Uterus (tissue), 4 donors: ENCODE results near the gene KCNA2. TPM values are rescaled to one million over a fixed set of nuclear protein-coding genes. Genes with fewer than 3 reads are reported as not detected.
A peak's percentile ranks its signal among the peaks of the same experiment; 100 is the strongest.

Experiments used
- DNase-seq, 2 donors: peaks; one replicate each; pipeline ENCODE4 v3.0.0-alpha.2; 2019 to 2020
- H3K27ac ChIP-seq, 2 donors: fragments of 200-600 bp; sonication (generic); 1 replicate in 1 of 2; 2 replicates in 1 of 2; pipeline ENCODE4 v1.5.1; 2016 to 2018
- H3K27me3 ChIP-seq, 2 donors: fragments of 200-600 bp; sonication (generic); one replicate each; pipeline ENCODE4 v1.5.1; 2018 to 2019; ENCODE audit warnings: control low read depth in 1 of 2
- H3K36me3 ChIP-seq, 2 donors: fragments of 200-600 bp; sonication (generic); one replicate each; pipeline ENCODE4 v1.5.1; 2019; ENCODE audit warnings: control low read depth in 1 of 2
- H3K4me1 ChIP-seq, 2 donors: fragments of 200-600 bp; sonication (generic); one replicate each; pipeline ENCODE4 v1.5.1; 2018 to 2019; ENCODE audit warnings: control low read depth in 1 of 2
- H3K4me3 ChIP-seq, 2 donors: fragments of 200-600 bp; sonication (generic); 1 replicate in 1 of 2; 2 replicates in 1 of 2; pipeline ENCODE4 v1.5.1; 2018 to 2019; ENCODE audit warnings: mild to moderate bottlenecking in 1 of 2
- H3K9me3 ChIP-seq, 2 donors: fragments of 200-600 bp; sonication (generic); one replicate each; pipeline ENCODE4 v1.5.1; 2019; ENCODE audit warnings: control low read depth in 1 of 2
- POLR2A ChIP-seq, 2 donors: fragments of 450-650 bp; IDR thresholded peaks; one replicate each; pipeline ENCODE4 v1.6.1; 2016; ENCODE audit warnings: antibody characterized with exemption in 2 of 2, mild to moderate bottlenecking in 1 of 2, moderate library complexity in 1 of 2
- intact Hi-C: fragments of 100-400 bp; cut with DNase I; formaldehyde crosslinking; loops from one replicate; pipeline ENCODE4 v1.15.1; 2023; ENCODE audit warnings: low total_unique reads
- total RNA-seq, 4 donors: library from RNA; depleted of rRNA in 3 of 4; stranded (reverse); fragments of >200 nt in 3 of 4; gene quantifications; one replicate each; pipeline versions ENCODE4 v1.1.0 to v1.2.4, GENCODE V29; 2014 to 2023
- TF ChIP-seq, protein P1 (sequence below), 4 experiments: fragments of 200-600 bp in 2 of 4; fragments of 450-650 bp in 2 of 4; sonication (generic) in 2 of 4; IDR thresholded peaks; one replicate each; pipeline ENCODE4 v1.5.1; 2016 to 2019; ENCODE audit warnings: antibody characterized with exemption in 4 of 4, mild to moderate bottlenecking in 2 of 4, moderate library complexity in 1 of 4
- donor health status: DM: yes; HTN: yes; CAD: no.

KCNA2 gene
- total RNA-seq, 4 donors from 2014 or later = 0.21 to 0.62 TPM; not detected in 2

DNA sequence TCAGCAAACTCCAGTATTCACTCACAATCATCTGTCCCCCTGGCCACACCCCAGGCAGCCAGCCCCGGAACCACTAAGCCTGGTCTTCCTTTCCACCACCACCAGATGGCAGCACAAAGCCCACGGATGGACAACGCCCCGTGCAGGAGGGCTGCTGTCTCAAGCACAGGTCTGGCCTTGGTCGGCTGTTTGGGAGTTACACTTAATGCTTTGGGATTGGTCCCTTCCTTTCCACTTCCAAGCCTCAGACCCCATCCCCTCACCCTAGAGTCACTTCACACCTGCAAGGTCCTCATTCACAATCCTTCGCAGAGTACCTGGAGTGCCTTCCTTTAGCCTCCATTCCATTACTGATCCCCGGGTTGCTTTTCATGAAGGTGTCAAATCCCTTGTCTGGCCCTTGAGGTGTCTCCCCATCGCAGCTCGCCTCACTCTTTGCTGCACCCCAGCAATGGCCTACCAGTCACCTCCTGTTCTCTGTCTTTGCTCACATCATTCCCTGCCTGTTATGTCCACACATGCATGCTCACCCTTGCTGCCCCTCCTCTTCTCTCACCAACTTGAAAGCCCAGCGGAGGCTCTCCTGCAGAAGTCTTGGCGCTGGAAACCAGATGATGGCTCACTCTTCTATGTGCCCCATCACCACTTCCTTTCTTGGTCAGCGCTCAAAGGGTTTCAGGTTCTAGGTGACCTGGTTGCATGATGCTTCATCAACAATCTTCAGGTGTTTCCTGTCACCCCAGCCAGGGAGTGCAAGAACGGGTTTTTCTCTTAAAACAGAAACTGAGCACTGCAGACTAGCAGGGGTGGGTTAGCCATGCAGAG is 24.9 kb upstream of the KCNA2 start:
- no peak for TF ChIP-seq POLR2A (IDR thresholded peaks at IDR 0.05)
- TF ChIP-seq, protein P1, sequence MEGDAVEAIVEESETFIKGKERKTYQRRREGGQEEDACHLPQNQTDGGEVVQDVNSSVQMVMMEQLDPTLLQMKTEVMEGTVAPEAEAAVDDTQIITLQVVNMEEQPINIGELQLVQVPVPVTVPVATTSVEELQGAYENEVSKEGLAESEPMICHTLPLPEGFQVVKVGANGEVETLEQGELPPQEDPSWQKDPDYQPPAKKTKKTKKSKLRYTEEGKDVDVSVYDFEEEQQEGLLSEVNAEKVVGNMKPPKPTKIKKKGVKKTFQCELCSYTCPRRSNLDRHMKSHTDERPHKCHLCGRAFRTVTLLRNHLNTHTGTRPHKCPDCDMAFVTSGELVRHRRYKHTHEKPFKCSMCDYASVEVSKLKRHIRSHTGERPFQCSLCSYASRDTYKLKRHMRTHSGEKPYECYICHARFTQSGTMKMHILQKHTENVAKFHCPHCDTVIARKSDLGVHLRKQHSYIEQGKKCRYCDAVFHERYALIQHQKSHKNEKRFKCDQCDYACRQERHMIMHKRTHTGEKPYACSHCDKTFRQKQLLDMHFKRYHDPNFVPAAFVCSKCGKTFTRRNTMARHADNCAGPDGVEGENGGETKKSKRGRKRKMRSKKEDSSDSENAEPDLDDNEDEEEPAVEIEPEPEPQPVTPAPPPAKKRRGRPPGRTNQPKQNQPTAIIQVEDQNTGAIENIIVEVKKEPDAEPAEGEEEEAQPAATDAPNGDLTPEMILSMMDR (IDR thresholded peaks at IDR 0.05) = peak; percentile 68 to 88 (median 82)
- peaks cover 0 to 3% of the 10 kb centered on the region in 2 donors for H3K4me1 ChIP-seq
- H3K27me3 ChIP-seq = no peaks in the 10 kb centered on the region
- H3K36me3 ChIP-seq = no peaks in the 10 kb centered on the region
- intact Hi-C loops = loop anchor here (5.0 kb wide), 1 partner anchor 136 kb away; no protein-coding TSS in a partner anchor
- no peak overlapping the region for H3K4me3 ChIP-seq
- no peak overlapping the region for H3K27ac ChIP-seq
- DNase-seq = peak; percentile 58 to 73
- no peaks in the 10 kb centered on the region for H3K9me3 ChIP-seq

DNA sequence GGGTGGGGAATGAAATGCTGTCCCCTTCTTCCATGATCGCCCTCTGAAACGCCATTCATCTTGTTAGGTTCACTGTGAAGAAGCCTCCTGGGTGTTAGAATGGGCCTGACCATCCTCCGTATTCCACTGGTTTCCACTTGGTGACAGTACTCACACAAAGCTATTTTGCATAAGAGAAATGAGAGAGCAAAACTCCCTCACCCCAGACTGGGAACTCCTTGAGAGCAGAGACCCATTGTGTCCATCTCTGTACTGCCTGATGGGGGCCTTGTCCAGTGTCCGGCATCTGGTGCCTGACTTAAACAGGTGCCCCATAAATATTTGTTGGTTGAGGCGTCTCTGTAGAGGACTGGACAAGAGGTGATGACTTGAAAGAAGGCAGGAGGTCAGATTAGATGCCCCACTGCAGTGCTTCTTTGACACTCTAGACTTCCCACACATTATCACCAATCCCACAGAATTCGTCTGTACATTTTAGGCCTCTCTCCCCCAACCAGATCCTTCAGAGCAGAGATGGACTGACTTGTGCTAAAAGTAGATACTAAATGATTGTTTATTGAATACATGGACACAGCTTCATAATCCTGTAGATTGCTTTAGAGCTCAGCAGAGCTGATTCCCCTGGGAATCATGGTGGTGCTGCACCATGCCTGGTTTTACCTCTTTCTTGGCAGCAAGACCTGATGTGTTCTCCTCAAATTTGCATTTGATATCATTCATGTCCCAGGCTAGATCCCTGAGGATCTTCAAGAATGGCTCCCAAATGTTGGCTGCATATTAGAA is 22.4 kb upstream of the KCNA2 start:
- H3K9me3 ChIP-seq = no peaks in the 10 kb centered on the region
- TF ChIP-seq, protein P1 (IDR thresholded peaks at IDR 0.05) = no peak
- no peak for TF ChIP-seq POLR2A (IDR thresholded peaks at IDR 0.05)
- no peak overlapping the region for H3K27ac ChIP-seq
- no peaks in the 10 kb centered on the region for H3K36me3 ChIP-seq
- no peak overlapping the region for H3K4me3 ChIP-seq
- H3K4me1 ChIP-seq = no peaks in the 10 kb centered on the region
- H3K27me3 ChIP-seq = no peaks in the 10 kb centered on the region
- DNase-seq = no peak
- intact Hi-C loops = no loop called here

DNA sequence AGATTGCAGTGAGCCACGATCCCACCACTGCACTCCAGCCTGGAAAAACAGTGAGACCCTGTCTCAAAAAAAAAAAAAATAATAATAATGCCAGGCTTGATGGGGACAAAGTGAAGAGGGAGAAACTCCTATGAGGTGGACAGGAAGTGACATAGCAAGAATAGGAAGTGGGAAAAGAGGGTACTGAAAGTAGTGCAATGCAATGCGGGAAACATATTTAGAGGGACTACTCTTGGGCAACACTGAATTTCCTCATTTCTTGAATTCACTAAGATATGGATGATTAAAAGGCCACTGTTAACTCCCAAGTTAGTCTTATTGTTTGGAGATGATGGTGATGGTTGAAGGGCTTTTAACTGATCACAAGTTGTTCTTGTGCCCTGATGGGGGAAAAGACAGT is 21.6 kb upstream of the KCNA2 start:
- Histone ChIP-seq H3K27me3 (no peaks in the 10 kb centered on the region), H3K4me1 (no peaks in the 10 kb centered on the region), H3K36me3 (no peaks in the 10 kb centered on the region), H3K4me3 (no peak overlapping the region), H3K27ac (no peak overlapping the region), H3K9me3 (no peaks in the 10 kb centered on the region)
- no peak for DNase-seq
- intact Hi-C loops = no loop called here
- TF ChIP-seq, protein P1 (IDR thresholded peaks at IDR 0.05) = no peak
- no peak for TF ChIP-seq POLR2A (IDR thresholded peaks at IDR 0.05)

DNA sequence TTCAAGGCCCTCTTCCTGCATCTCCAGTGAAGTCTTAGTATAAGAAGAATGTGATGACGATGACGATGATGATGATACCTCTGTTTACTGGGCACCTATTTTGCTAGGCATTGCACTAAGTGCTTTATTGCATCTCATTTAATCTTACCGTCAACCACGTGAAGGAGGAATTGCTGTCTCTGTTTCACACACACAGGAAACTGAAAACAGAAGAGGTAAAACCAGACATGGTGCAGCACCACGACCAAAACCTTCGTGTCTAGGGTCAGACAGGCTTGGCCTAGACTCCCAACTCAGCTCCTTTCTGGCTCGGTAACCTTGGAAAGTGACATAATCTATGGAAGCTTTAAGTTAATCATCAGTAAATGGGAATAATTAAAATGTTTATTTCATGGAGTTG is 20.7 kb upstream of the KCNA2 start:
- no peak for DNase-seq
- no peaks in the 10 kb centered on the region for H3K27me3 ChIP-seq
- TF ChIP-seq, protein P1 (IDR thresholded peaks at IDR 0.05) = no peak
- TF ChIP-seq POLR2A (IDR thresholded peaks at IDR 0.05) = no peak
- H3K4me3 ChIP-seq = no peak overlapping the region
- H3K4me1 ChIP-seq = no peaks in the 10 kb centered on the region
- intact Hi-C loops = no loop called here
- no peaks in the 10 kb centered on the region for H3K9me3 ChIP-seq
- H3K36me3 ChIP-seq = no peaks in the 10 kb centered on the region
- no peak overlapping the region for H3K27ac ChIP-seq

DNA sequence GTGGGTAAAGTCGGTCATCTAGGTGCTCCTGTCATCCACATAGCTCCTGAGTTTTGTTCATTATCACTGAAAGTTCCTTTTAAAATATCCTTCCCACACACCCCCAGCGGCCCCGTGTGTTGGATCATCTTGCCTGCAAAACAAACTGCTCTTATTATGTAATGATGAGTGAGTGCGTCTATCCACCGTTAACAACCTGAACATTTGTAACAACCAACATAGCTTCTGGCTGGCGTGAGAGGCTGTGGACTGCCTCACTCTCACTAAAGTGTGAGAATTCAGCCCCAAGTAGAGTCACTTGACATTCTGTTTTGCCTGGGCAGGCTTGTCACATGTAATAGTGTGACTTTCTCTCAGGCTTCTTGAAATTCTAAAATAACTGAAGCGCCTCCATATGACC is 14.5 kb upstream of the KCNA2 start:
- H3K4me1 ChIP-seq = no peaks in the 10 kb centered on the region
- no peak for DNase-seq
- H3K4me3 ChIP-seq = no peak overlapping the region
- H3K27ac ChIP-seq = no peak overlapping the region
- H3K9me3 ChIP-seq = no peaks in the 10 kb centered on the region
- intact Hi-C loops = no loop called here
- peaks cover 0 to 9% of the 10 kb centered on the region in 2 donors for H3K27me3 ChIP-seq
- TF ChIP-seq POLR2A (IDR thresholded peaks at IDR 0.05) = no peak
- TF ChIP-seq, protein P1 (IDR thresholded peaks at IDR 0.05) = no peak
- H3K36me3 ChIP-seq = no peaks in the 10 kb centered on the region
